Measurements from ENCODE around the gene MTCP1. TPM values are rescaled to one million over a fixed set of nuclear protein-coding genes. Genes with fewer than 3 reads are reported as not detected.
A peak's percentile ranks its signal among the peaks of the same experiment; 100 is the strongest.

MTCP1 gene
- total RNA-seq, 1 experiment from 2014 or later: 17.9 TPM

- H3K4me1 ChIP-seq (ENCODE audit: insufficient read depth, low read length): peaks cover 13% of the 10 kb centered on the region
These were observed 39.3 kb downstream of the MTCP1 start for GRCh38 chrX:155031657-155032056.

DNA sequence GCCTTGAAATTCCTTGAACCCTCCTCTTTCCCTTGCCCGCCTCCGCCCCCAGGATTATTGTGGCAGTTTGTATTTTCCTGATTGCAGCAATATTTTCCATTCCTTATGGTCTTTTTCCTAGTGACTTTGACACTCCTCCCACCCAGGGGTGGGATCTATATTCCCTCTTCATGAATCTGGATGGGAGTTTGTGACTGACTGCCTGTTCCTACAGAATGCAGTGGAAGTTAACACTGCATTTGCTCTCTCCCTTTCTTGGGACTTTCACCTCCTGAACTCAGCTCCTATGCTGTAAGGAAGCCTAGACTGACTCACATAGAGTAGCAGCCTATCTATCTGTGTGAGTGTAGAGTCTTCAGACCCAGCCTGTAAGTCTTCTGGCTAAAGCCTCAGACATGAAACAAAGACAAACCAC, 42.1 kb downstream of the MTCP1 start:
- Histone ChIP-seq H2AFZ (ENCODE audit: low read length) (no peak overlapping the region), H3K27ac (ENCODE audit: low read length) (no peak overlapping the region)

More at GRCh38 chrX:155031657-155032056, 39.3 kb downstream of the MTCP1 start:
- no peaks in the 10 kb centered on the region for H3K27me3 ChIP-seq (ENCODE audit: low read length)
- no peak overlapping the region for H3K4me2 ChIP-seq (ENCODE audit: low read length)
- no peak overlapping the region for H3K9ac ChIP-seq (ENCODE audit: low read length)
- DNase-seq (no peak), ATAC-seq (no peak)
- H3K79me2 ChIP-seq (ENCODE audit: low read length): peaks cover 67% of the 10 kb centered on the region
- no peak overlapping the region for H3K4me3 ChIP-seq (ENCODE audit: low read length)
- no peaks in the 10 kb centered on the region for H3K9me3 ChIP-seq (ENCODE audit: low read length)
- TF ChIP-seq EZH2phosphoT487 (IDR thresholded peaks at IDR 0.05; ENCODE audit: borderline replicate concordance, low read length) (no peak), EZH2 (IDR thresholded peaks at IDR 0.05; ENCODE audit: low read length, unreplicated experiment) (no peak), CTCF (conservative IDR thresholded peaks at IDR 0.05; ENCODE audit: low read depth, low read length) (no peak)
- ChIA-PET POLR2A (ENCODE audit: unreplicated experiment) (no interaction called here), CTCF (no interaction called here)
- H3F3A ChIP-seq (ENCODE audit: low read length, unreplicated experiment): no peaks in the 10 kb centered on the region
- H2AFZ ChIP-seq (ENCODE audit: low read length): no peak overlapping the region
- peaks cover 10% of the 10 kb centered on the region for H4K20me1 ChIP-seq (ENCODE audit: low read length)
- BruUV-seq (replicated peaks): no TSS peak
- H3K27ac ChIP-seq (ENCODE audit: low read length): no peak overlapping the region
- H3K36me3 ChIP-seq (ENCODE audit: low read depth, low read length): peaks cover 11% of the 10 kb centered on the region
- intact Hi-C loops (cut with micrococcal nuclease): no loop called here
- H3K9me2 ChIP-seq (replicated peaks; ENCODE audit: low read length): no peaks in the 10 kb centered on the region

More for the DNA sequence above, 42.1 kb downstream of the MTCP1 start:
- peaks cover 13% of the 10 kb centered on the region for H3K4me1 ChIP-seq (ENCODE audit: insufficient read depth, low read length)
- no peaks in the 10 kb centered on the region for H3K36me3 ChIP-seq (ENCODE audit: low read depth, low read length)
- peak overlapping the region; percentile 77 for H3K4me3 ChIP-seq (ENCODE audit: low read length)
- peak; percentile 3 for DNase-seq
- H3K79me2 ChIP-seq (ENCODE audit: low read length): peaks cover 58% of the 10 kb centered on the region
- no peaks in the 10 kb centered on the region for H3K9me3 ChIP-seq (ENCODE audit: low read length)
- H3K4me2 ChIP-seq (ENCODE audit: low read length): peak overlapping the region; percentile 83
- H3K9me2 ChIP-seq (replicated peaks; ENCODE audit: low read length): no peaks in the 10 kb centered on the region
- ChIA-PET CTCF (no interaction called here), POLR2A (ENCODE audit: unreplicated experiment) (no interaction called here)
- ATAC-seq: no peak
- no peaks in the 10 kb centered on the region for H3K27me3 ChIP-seq (ENCODE audit: low read length)
- TF ChIP-seq CTCF (conservative IDR thresholded peaks at IDR 0.05; ENCODE audit: low read depth, low read length) (no peak), EZH2 (IDR thresholded peaks at IDR 0.05; ENCODE audit: low read length, unreplicated experiment) (no peak), EZH2phosphoT487 (IDR thresholded peaks at IDR 0.05; ENCODE audit: borderline replicate concordance, low read length) (no peak)
- intact Hi-C loops (cut with micrococcal nuclease): no loop called here
- H3F3A ChIP-seq (ENCODE audit: low read length, unreplicated experiment): no peaks in the 10 kb centered on the region
- BruUV-seq (replicated peaks): no TSS peak
- H4K20me1 ChIP-seq (ENCODE audit: low read length): peaks cover 10% of the 10 kb centered on the region
- H3K9ac ChIP-seq (ENCODE audit: low read length): no peak overlapping the region

All from PC-3 (cell line).